Gastrocnemius medialis (tissue), 4 donors: ENCODE data around the gene SLC24A3. TPM values are rescaled to one million over a fixed set of nuclear protein-coding genes. Genes with fewer than 3 reads are reported as not detected.

Experiments used
- ATAC-seq, 2 donors: fragments of 150-250 bp; one replicate each; pipeline ENCODE4 v1.9.1; 2016
- DNase-seq, 2 donors: peaks; one replicate each; pipeline ENCODE4 v3.0.0-alpha.2; 2019
- H3K27ac ChIP-seq, 4 donors: fragments of 200-600 bp; sonication (generic); 1 replicate in 1 of 4; 2 replicates in 3 of 4; pipeline ENCODE4 v1.5.1; 2016 to 2018; ENCODE audit warnings: mild to moderate bottlenecking in 2 of 4, moderate library complexity in 1 of 4
- H3K27me3 ChIP-seq, 3 donors: fragments of 200-600 bp; sonication (generic) in 2 of 3; 1 replicate in 1 of 3; 2 replicates in 2 of 3; pipeline versions ENCODE4 v1.5.1 to v1.6.0; 2016 to 2019; ENCODE audit warnings: mild to moderate bottlenecking in 1 of 3, moderate library complexity in 1 of 3
- H3K36me3 ChIP-seq, 2 donors: fragments of 200-600 bp; sonication (generic) in 1 of 2; one replicate each; pipeline ENCODE4 v1.5.1; 2017 to 2018
- H3K4me1 ChIP-seq, 2 donors: fragments of 200-600 bp; sonication (generic) in 1 of 2; one replicate each; pipeline ENCODE4 v1.5.1; 2016 to 2017; ENCODE audit warnings: mild to moderate bottlenecking in 2 of 2
- H3K4me3 ChIP-seq, 4 donors: fragments of 200-600 bp; sonication (generic) in 3 of 4; 1 replicate in 1 of 4; 2 replicates in 3 of 4; pipeline ENCODE4 v1.5.1; 2016 to 2019; ENCODE audit warnings: mild to moderate bottlenecking in 2 of 4
- H3K9me3 ChIP-seq, 3 donors: fragments of 200-600 bp; sonication (generic) in 2 of 3; 1 replicate in 1 of 3; 2 replicates in 2 of 3; pipeline ENCODE4 v1.5.1; 2016 to 2019
- CTCF ChIP-seq, 5 experiments: fragments of 450-650 bp in 3 of 5; fragments of 200-600 bp in 2 of 5; sonication (generic) in 2 of 5; IDR thresholded peaks in 4 of 5; conservative IDR thresholded peaks in 1 of 5; 1 replicate in 4 of 5; 2 replicates in 1 of 5; pipeline ENCODE4 v1.5.1; 2016 to 2019; ENCODE audit warnings: antibody characterized with exemption in 5 of 5, mild to moderate bottlenecking in 3 of 5, moderate library complexity in 3 of 5
- POLR2A ChIP-seq, 2 donors: fragments of 450-650 bp; IDR thresholded peaks; one replicate each; pipeline ENCODE4 v1.6.1; 2017; ENCODE audit warnings: antibody characterized with exemption in 2 of 2, mild to moderate bottlenecking in 2 of 2, moderate library complexity in 2 of 2
- in situ Hi-C, 4 donors: fragments of 200-750 bp; cut with MboI; loops; one replicate each; pipeline versions ENCODE4 v1.15.0 to v1.8.0; 2017; ENCODE audit warnings: low sequenced_read_pairs in 4 of 4
- intact Hi-C: fragments of 100-400 bp; cut with DNase I; formaldehyde crosslinking; loops from one replicate; pipeline ENCODE4 v1.15.1; 2023; ENCODE audit warnings: low total_unique reads
- total RNA-seq, 4 donors: library from RNA; depleted of rRNA; stranded (reverse); fragments of >200 nt; gene quantifications; one replicate each; pipeline versions ENCODE4 v1.1.0 to v1.2.3, GENCODE V29; 2016

Gene SLC24A3
- total RNA-seq, 4 donors from 2014 or later, result 3.3 to 7.8 (median 6.7) TPM

GRCh38 chr20:19706463-19706862, 494.0 kb downstream of the SLC24A3 start:
- no peaks in the 10 kb centered on the region for H3K4me1 ChIP-seq
- H3K27me3 ChIP-seq, result no peaks in the 10 kb centered on the region
- DNase-seq (no peak), ATAC-seq (no peak)
- TF ChIP-seq CTCF (IDR thresholded peaks at IDR 0.05 in 4 of 5, conservative IDR thresholded peaks at IDR 0.05 in 1 of 5) (no peak), POLR2A (IDR thresholded peaks at IDR 0.05) (no peak)
- H3K9me3 ChIP-seq, result no peaks in the 10 kb centered on the region
- H3K27ac ChIP-seq, result no peak overlapping the region
- intact Hi-C loops (no loop called here), in situ Hi-C loops (no loop called here)
- H3K4me3 ChIP-seq, result no peak overlapping the region
- no peaks in the 10 kb centered on the region for H3K36me3 ChIP-seq

GRCh38 chr20:19709635-19710335, 497.3 kb downstream of the SLC24A3 start:
- no peaks in the 10 kb centered on the region for H3K9me3 ChIP-seq
- DNase-seq, result no peak
- H3K27me3 ChIP-seq, result no peaks in the 10 kb centered on the region
- no peaks in the 10 kb centered on the region for H3K36me3 ChIP-seq
- no peak overlapping the region for H3K27ac ChIP-seq
- TF ChIP-seq POLR2A (IDR thresholded peaks at IDR 0.05) (no peak), CTCF (IDR thresholded peaks at IDR 0.05 in 4 of 5, conservative IDR thresholded peaks at IDR 0.05 in 1 of 5) (no peak)
- intact Hi-C loops (no loop called here), in situ Hi-C loops (no loop called here)
- no peak for ATAC-seq
- H3K4me3 ChIP-seq, result no peak overlapping the region
- H3K4me1 ChIP-seq, result no peaks in the 10 kb centered on the region

- Histone ChIP-seq H3K27me3 (no peaks in the 10 kb centered on the region), H3K9me3 (no peaks in the 10 kb centered on the region), H3K36me3 (no peaks in the 10 kb centered on the region), H3K4me1 (no peaks in the 10 kb centered on the region), H3K27ac (no peak overlapping the region), H3K4me3 (no peak overlapping the region)
- TF ChIP-seq POLR2A (IDR thresholded peaks at IDR 0.05) (no peak), CTCF (IDR thresholded peaks at IDR 0.05 in 4 of 5, conservative IDR thresholded peaks at IDR 0.05 in 1 of 5) (no peak)
- no peak for DNase-seq
- in situ Hi-C loops, result no loop called here
- intact Hi-C loops, result no loop called here
- ATAC-seq, result no peak
These were observed 498.1 kb downstream of the SLC24A3 start for GRCh38 chr20:19710336-19711120.

GRCh38 chr20:19711126-19711525, 498.7 kb downstream of the SLC24A3 start:
- intact Hi-C loops, result no loop called here
- in situ Hi-C loops, result no loop called here
- Histone ChIP-seq H3K27me3 (no peaks in the 10 kb centered on the region), H3K36me3 (no peaks in the 10 kb centered on the region), H3K9me3 (no peaks in the 10 kb centered on the region), H3K27ac (no peak overlapping the region), H3K4me1 (no peaks in the 10 kb centered on the region), H3K4me3 (no peak overlapping the region)
- DNase-seq (no peak), ATAC-seq (no peak)
- TF ChIP-seq POLR2A (IDR thresholded peaks at IDR 0.05), result no peak
- no peak for TF ChIP-seq CTCF (IDR thresholded peaks at IDR 0.05 in 4 of 5, conservative IDR thresholded peaks at IDR 0.05 in 1 of 5)
